ENCODE data around the gene MTHFD1L. TPM values are rescaled to one million over a fixed set of nuclear protein-coding genes. Genes with fewer than 3 reads are reported as not detected.
A peak's percentile ranks its signal among the peaks of the same experiment; 100 is the strongest.

MTHFD1L gene
- total and polyA plus RNA-seq, 2 experiments from 2014 or later: 18.2 to 37.9 TPM

DNA sequence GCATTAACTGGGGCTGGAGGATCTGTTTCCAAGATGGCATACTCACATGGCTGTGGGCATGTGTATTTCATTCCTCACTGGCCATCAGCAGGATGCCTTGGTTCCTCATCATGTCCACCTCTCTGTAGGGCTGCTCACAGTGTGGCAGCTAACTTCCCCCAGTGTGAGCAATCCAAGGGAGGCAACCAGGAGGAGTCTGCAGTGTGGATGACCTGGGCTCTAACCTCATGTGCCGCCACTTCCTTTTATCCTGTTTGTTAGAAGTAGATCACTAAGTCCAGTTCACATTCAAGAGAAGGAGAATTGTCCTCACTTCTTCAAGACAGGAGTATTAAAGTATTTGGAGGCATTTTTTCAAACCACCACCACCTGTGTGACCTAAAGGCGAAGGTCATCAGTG, 54.4 kb downstream of the MTHFD1L start:
- TF ChIP-seq, protein P1, sequence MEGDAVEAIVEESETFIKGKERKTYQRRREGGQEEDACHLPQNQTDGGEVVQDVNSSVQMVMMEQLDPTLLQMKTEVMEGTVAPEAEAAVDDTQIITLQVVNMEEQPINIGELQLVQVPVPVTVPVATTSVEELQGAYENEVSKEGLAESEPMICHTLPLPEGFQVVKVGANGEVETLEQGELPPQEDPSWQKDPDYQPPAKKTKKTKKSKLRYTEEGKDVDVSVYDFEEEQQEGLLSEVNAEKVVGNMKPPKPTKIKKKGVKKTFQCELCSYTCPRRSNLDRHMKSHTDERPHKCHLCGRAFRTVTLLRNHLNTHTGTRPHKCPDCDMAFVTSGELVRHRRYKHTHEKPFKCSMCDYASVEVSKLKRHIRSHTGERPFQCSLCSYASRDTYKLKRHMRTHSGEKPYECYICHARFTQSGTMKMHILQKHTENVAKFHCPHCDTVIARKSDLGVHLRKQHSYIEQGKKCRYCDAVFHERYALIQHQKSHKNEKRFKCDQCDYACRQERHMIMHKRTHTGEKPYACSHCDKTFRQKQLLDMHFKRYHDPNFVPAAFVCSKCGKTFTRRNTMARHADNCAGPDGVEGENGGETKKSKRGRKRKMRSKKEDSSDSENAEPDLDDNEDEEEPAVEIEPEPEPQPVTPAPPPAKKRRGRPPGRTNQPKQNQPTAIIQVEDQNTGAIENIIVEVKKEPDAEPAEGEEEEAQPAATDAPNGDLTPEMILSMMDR (IDR thresholded peaks at IDR 0.05; ENCODE audit: low read depth, low read length): no peak
- Histone ChIP-seq H3K4me1 (ENCODE audit: low read depth) (no peaks in the 10 kb centered on the region), H3K36me3 (peaks cover 8% of the 10 kb centered on the region), H3K27ac (no peak overlapping the region), H3K4me3 (no peak overlapping the region), H3K27me3 (no peaks in the 10 kb centered on the region), H3K9me3 (ENCODE audit: low read depth) (no peaks in the 10 kb centered on the region)
- DNase-seq (ENCODE audit: low read depth in 1 of 2, low spot score in 1 of 2): no peak

DNA sequence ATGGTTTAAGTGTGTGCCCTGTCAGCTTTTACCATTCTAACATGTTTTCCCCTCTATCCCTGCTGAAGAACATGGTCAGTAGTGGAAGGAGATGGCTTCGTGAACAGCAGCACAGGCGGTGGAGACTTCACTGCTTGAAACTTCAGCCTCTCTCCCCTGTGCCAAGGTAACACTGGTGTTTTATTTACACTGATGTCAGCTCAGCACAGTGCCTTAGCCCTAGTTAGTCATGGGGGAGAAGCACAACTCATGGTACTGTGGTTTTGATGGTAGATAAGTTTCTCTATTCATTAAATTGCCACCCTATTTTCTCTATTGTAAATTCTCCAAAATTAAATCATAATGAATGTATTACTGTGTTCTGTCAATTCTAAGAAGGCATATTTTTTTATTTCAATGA, 56.6 kb downstream of the MTHFD1L start:
- Histone ChIP-seq H3K4me3 (no peak overlapping the region), H3K27me3 (no peaks in the 10 kb centered on the region), H3K9me3 (ENCODE audit: low read depth) (no peaks in the 10 kb centered on the region), H3K4me1 (ENCODE audit: low read depth) (no peaks in the 10 kb centered on the region), H3K27ac (no peak overlapping the region), H3K36me3 (peaks cover 18% of the 10 kb centered on the region)
- TF ChIP-seq, protein P1 (IDR thresholded peaks at IDR 0.05; ENCODE audit: low read depth, low read length): no peak
- DNase-seq (ENCODE audit: low read depth in 1 of 2, low spot score in 1 of 2): no peak

DNA sequence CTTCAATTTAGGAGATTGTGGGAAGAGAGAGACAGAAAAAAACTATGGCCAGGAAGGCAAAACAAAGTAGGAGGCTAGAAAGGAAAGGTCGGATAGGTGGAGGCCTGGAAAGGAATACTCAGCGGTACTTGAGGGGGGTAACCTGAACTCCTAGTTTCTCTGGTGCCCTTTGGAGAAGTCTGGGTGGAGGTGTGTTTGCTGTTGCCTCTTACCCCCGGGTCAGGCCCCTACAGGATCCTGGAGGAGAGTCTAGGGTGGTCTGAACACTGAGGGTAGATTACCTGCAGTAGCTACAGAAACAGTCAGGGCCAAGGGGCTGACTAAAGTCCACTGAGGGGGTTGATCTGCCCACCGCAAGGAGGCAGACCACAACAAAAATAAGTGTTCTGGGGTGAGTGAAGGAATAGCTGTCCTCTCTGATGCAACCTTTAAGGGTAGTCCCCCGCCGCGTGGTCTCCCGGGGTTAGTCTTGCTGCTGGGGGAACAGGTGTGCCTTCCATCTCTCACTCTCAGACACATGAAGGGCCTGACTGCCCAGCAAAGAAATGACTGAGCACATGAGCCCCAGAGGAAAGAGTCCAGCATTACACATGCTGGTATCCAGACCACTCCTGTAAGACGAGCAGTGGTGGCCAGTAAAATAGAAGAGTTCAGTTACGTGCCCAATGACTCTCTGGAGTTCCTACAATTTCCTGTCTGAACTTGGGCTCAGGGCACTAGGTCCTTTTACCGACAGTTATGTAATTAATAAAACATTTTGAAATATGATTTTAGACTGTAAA, 59.5 kb downstream of the MTHFD1L start:
- Histone ChIP-seq H3K27ac (no peak overlapping the region), H3K36me3 (peaks cover 11% of the 10 kb centered on the region)
- peak in 1 of 2 donors; percentile 75 for DNase-seq (ENCODE audit: low read depth in 1 of 2, low spot score in 1 of 2)

DNA sequence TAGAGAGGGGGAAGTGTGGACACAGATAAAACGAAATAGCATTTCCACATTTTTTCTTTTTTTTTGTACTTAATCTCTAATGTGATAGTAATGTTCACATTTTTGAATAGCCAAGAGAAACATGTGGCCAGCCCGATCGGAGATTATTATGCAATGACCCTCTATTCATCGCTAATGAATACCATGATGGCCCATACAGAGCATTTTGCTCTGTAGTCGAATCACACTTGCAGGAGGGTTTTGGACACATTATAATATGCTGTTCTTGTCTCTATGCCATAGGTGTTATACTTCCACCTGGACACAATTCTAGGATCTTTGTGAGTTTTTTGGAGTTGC, 60.1 kb downstream of the MTHFD1L start:
- no peaks in the 10 kb centered on the region for H3K4me1 ChIP-seq (ENCODE audit: low read depth)
- H3K27me3 ChIP-seq: no peaks in the 10 kb centered on the region
- H3K4me3 ChIP-seq: no peak overlapping the region
- TF ChIP-seq, protein P1 (IDR thresholded peaks at IDR 0.05; ENCODE audit: low read depth, low read length): no peak
- H3K9me3 ChIP-seq (ENCODE audit: low read depth): no peaks in the 10 kb centered on the region
- H3K36me3 ChIP-seq: peaks cover 9% of the 10 kb centered on the region
- H3K27ac ChIP-seq: no peak overlapping the region
- no peak for DNase-seq (ENCODE audit: low read depth in 1 of 2, low spot score in 1 of 2)

More for the DNA sequence above, 59.5 kb downstream of the MTHFD1L start:
- Histone ChIP-seq H3K4me1 (ENCODE audit: low read depth) (no peaks in the 10 kb centered on the region), H3K27me3 (no peaks in the 10 kb centered on the region), H3K4me3 (no peak overlapping the region), H3K9me3 (ENCODE audit: low read depth) (no peaks in the 10 kb centered on the region)
- TF ChIP-seq, protein P1 (IDR thresholded peaks at IDR 0.05; ENCODE audit: low read depth, low read length): no peak

DNA sequence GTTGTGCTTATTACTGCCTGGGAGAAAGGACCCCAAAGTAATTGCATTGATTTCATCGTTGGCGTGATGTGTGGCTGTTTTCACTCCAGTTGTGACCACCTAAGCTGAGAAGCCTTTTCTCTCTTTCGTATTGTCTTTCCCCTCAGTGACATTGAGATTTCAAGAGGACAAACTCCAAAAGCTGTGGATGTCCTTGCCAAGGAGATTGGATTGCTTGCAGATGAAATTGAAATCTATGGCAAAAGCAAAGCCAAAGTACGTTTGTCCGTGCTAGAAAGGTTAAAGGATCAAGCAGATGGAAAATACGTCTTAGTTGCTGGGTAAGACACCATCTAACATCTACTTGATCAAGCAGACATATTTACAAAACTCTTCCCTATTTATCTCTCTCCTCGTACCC, 60.5 kb downstream of the MTHFD1L start:
- Histone ChIP-seq H3K4me3 (no peak overlapping the region), H3K27me3 (no peaks in the 10 kb centered on the region), H3K9me3 (ENCODE audit: low read depth) (no peaks in the 10 kb centered on the region), H3K4me1 (ENCODE audit: low read depth) (no peaks in the 10 kb centered on the region), H3K36me3 (peaks cover 9% of the 10 kb centered on the region), H3K27ac (no peak overlapping the region)
- no peak for DNase-seq (ENCODE audit: low read depth in 1 of 2, low spot score in 1 of 2)
- TF ChIP-seq, protein P1 (IDR thresholded peaks at IDR 0.05; ENCODE audit: low read depth, low read length): no peak

Measured in cardiac muscle cell (in vitro differentiated cells and primary cell).